Common myeloid progenitor, CD34-positive (primary cell): Measurements from ENCODE around the gene GATA5.

Source experiments
- CTCF ChIA-PET: fragments of 350-600 bp; sonication (Branson Sonifier 250); formaldehyde crosslinking; loops from one replicate; lab custom pipeline; 2021; ENCODE audit warnings: antibody characterized with exemption; lab: Charles Lee
- POLR2A ChIA-PET: fragments of 350-600 bp; sonication (Branson Sonifier 250); formaldehyde crosslinking; loops from one replicate; lab custom pipeline; 2021; ENCODE audit warnings: antibody characterized with exemption; lab: Charles Lee
- DNase-seq, 3 donors: peaks; one replicate each; pipeline versions ENCODE4 v3.0.0 to v3.0.0-alpha.2; 2013
- H3K27ac ChIP-seq, 2 experiments: 1 replicate in 1 of 2; 2 replicates in 1 of 2; pipeline ENCODE4 v1.7.0; 2013; ENCODE audit warnings: inconsistent platforms in 2 of 2, low read length in 2 of 2, mild to moderate bottlenecking in 2 of 2, low read depth in 1 of 2, moderate library complexity in 1 of 2; ENCODE audit not compliant: severe bottlenecking in 2 of 2, insufficient read depth in 1 of 2, poor library complexity in 1 of 2
- H3K27me3 ChIP-seq, 5 experiments: replicated peaks in 2 of 5; 1 replicate in 3 of 5; 2 replicates in 2 of 5; pipeline versions ENCODE4 v1.6.1 to v1.7.0; 2013; ENCODE audit warnings: low read length in 4 of 5, mild to moderate bottlenecking in 2 of 5, moderate library complexity in 2 of 5, inconsistent platforms in 1 of 5; ENCODE audit not compliant: insufficient read depth in 5 of 5, control insufficient read depth in 4 of 5
- H3K36me3 ChIP-seq, 4 experiments: 1 replicate in 2 of 4; 2 replicates in 2 of 4; pipeline versions ENCODE4 v1.6.1 to v1.7.0; 2013; ENCODE audit warnings: low read length in 3 of 4, control low read depth in 1 of 4, mild to moderate bottlenecking in 1 of 4; ENCODE audit not compliant: control insufficient read depth in 4 of 4, insufficient read depth in 4 of 4
- H3K4me1 ChIP-seq, 4 experiments: 1 replicate in 3 of 4; 2 replicates in 1 of 4; pipeline versions ENCODE4 v1.6.1 to v1.7.1; 2013; ENCODE audit warnings: low read length in 3 of 4, mild to moderate bottlenecking in 3 of 4, control low read depth in 1 of 4, inconsistent platforms in 1 of 4, moderate library complexity in 1 of 4; ENCODE audit not compliant: control insufficient read depth in 4 of 4, insufficient read depth in 4 of 4; ENCODE audit errors: control extremely low read depth in 1 of 4
- H3K4me3 ChIP-seq, 7 experiments: 1 replicate in 4 of 7; 2 replicates in 3 of 7; pipeline versions ENCODE4 v1.5.1 to v1.7.0; 2013; ENCODE audit warnings: mild to moderate bottlenecking in 7 of 7, low read length in 6 of 7, moderate library complexity in 6 of 7, inconsistent platforms in 2 of 7, low read depth in 2 of 7, control low read depth in 1 of 7; ENCODE audit not compliant: insufficient read depth in 4 of 7, control insufficient read depth in 1 of 7; ENCODE audit errors: extremely low read depth in 1 of 7
- H3K9me3 ChIP-seq, 5 experiments: 1 replicate in 4 of 5; 2 replicates in 1 of 5; pipeline versions ENCODE4 v1.6.1 to v1.7.1; 2013; ENCODE audit warnings: low read length in 4 of 5, mild to moderate bottlenecking in 2 of 5, inconsistent platforms in 1 of 5, low read depth in 1 of 5, moderate library complexity in 1 of 5; ENCODE audit not compliant: control insufficient read depth in 4 of 5, insufficient read depth in 2 of 5; ENCODE audit errors: control extremely low read depth in 1 of 5
- WGBS: methylation state at CpG from one replicate; pipeline ENCODE4 v1.1.5; 2013; ENCODE audit not compliant: insufficient coverage; 5-methylcytosine and 5-hydroxymethylcytosine counted together

GATA5 gene

DNA sequence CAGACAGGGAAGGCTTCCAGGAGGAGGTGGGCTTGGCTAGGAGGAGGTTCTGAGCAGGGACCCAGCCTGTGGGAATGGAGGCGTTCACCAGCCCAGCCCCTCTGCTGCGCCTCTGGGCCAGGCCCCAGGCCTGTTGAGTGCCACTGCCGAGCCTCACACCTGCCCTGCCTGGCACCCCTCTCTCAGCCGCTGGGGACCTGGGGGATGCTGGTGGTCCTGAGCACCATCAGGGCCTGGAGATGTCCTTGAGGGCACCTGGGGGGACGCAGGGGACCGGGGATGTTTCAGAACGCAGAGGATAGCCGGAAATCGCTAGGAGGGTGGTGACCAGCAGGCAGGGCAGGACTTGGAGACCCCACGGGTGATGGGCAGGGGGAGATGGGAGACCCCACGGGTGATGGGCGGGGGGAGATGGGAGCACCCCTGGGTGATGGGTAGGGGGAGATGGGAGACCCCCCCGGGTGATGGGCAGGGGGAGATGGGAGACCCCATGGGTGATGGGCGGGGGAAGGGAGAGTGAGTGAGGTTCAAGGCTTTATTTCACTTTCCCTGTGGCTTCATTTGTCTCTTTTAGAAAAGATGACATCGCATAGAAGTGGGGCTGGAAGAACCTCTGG is 12.7 kb downstream of the GATA5 start:
- peaks cover 0 to 14% (median 8%) of the 10 kb centered on the region in 5 experiments for H3K27me3 ChIP-seq
- ChIA-PET CTCF (no interaction called here), POLR2A (interaction anchor here (0.6 kb wide), 1 partner anchor 297 kb away, joined by 3 read pairs; no protein-coding TSS in a partner anchor)
- 85% methylated on average over 13 of the region's 15 CpGs for WGBS
- no peaks in the 10 kb centered on the region for H3K4me1 ChIP-seq
- H3K9me3 ChIP-seq = no peaks in the 10 kb centered on the region
- no peak overlapping the region for H3K4me3 ChIP-seq
- DNase-seq = no peak
- H3K36me3 ChIP-seq = no peaks in the 10 kb centered on the region
- H3K27ac ChIP-seq = no peak overlapping the region

- no peak for DNase-seq
- Histone ChIP-seq H3K9me3 (no peaks in the 10 kb centered on the region), H3K27me3 (peaks cover 0 to 26% (median 7%) of the 10 kb centered on the region in 5 experiments), H3K4me3 (no peak overlapping the region), H3K4me1 (no peaks in the 10 kb centered on the region), H3K27ac (no peak overlapping the region), H3K36me3 (no peaks in the 10 kb centered on the region)
- POLR2A ChIA-PET = no interaction called here
- 94% methylated on average over 11 of the region's 13 CpGs for WGBS
- CTCF ChIA-PET = no interaction called here
Measured at GRCh38 chr20:62461834-62462233, 14.0 kb downstream of the GATA5 start.

DNA sequence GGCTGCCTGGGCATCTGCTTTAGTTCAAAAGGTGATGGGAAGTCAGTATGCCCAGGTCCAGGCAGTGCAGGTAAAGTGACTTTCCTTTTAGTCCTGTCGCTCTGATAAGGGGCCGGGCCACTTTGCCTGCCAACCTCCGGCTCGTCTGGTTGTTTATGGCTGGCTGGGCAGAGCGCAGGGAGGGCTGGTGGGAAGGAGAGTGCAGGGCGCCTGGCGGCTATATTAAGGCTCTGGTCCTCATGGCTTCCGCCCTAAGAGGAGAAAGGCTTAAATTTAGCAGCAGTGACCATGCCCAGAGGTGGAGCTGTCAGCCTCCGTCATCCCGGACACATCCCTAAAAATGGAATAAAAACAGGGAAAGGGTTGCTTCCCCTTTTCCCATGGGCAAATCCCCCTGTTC is 14.6 kb downstream of the GATA5 start:
- Histone ChIP-seq H3K4me3 (no peak overlapping the region), H3K4me1 (no peaks in the 10 kb centered on the region), H3K27me3 (peaks cover 0 to 31% (median 7%) of the 10 kb centered on the region in 5 experiments), H3K36me3 (no peaks in the 10 kb centered on the region), H3K9me3 (no peaks in the 10 kb centered on the region), H3K27ac (no peak overlapping the region)
- ChIA-PET CTCF (no interaction called here), POLR2A (no interaction called here)
- no peak for DNase-seq
- WGBS = 69% methylated on average over 9 of the region's 10 CpGs

DNA sequence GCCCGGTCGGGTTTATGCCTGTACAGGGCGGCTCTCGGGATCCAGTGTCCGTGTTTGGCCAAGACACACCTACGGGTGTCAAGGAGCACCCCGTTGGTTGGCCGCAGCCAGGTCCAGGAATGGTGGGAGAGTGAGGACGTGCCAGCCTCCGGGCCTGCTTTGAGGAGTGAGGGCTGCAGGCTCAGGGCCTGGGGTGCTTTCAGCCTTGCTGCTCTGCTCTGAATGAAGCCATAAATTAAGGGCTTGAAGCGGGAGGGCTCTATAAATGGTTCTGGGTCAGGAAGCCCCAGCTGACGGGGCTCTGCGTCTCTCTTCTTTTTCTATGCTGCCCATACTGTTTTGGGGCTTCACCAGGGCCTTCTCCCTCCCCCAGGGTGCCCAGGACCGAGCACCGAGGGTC is 15.1 kb downstream of the GATA5 start:
- Histone ChIP-seq H3K4me1 (no peaks in the 10 kb centered on the region), H3K9me3 (no peaks in the 10 kb centered on the region), H3K4me3 (no peak overlapping the region), H3K27me3 (peaks cover 0 to 35% (median 7%) of the 10 kb centered on the region in 5 experiments), H3K36me3 (no peaks in the 10 kb centered on the region), H3K27ac (no peak overlapping the region)
- ChIA-PET POLR2A (interaction anchor here (0.7 kb wide), 1 partner anchor 19 kb away, joined by 5 read pairs; no protein-coding TSS in a partner anchor), CTCF (no interaction called here)
- no peak for DNase-seq
- WGBS = 83% methylated on average over 15 of the region's 15 CpGs

DNA sequence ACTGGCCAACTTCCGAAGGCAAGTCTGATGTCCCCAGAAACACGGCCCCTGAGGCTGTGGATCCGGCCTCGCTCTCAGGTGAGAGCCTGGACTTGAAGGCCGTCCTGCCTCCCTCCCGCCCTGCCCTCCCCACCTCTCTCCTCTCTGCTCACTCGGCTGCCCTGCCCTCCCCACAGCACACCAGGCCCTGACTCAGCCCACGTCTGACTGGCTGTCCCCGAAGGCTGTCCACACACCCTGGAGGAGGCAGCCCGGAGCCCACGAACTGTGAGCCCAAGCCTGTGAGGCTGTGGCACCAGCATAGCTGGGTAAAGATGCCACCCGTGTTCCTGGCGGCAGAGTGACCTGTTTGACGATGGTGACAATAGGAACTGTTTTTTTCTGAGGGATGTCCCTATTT is 16.3 kb downstream of the GATA5 start:
- ChIA-PET POLR2A (no interaction called here), CTCF (no interaction called here)
- H3K4me3 ChIP-seq = no peak overlapping the region
- no peak for DNase-seq
- no peaks in the 10 kb centered on the region for H3K36me3 ChIP-seq
- no peak overlapping the region for H3K27ac ChIP-seq
- H3K9me3 ChIP-seq = no peaks in the 10 kb centered on the region
- peaks cover 0 to 46% (median 9%) of the 10 kb centered on the region in 5 experiments for H3K27me3 ChIP-seq
- H3K4me1 ChIP-seq = no peaks in the 10 kb centered on the region
- 75% methylated on average over 12 of the region's 14 CpGs for WGBS

DNA sequence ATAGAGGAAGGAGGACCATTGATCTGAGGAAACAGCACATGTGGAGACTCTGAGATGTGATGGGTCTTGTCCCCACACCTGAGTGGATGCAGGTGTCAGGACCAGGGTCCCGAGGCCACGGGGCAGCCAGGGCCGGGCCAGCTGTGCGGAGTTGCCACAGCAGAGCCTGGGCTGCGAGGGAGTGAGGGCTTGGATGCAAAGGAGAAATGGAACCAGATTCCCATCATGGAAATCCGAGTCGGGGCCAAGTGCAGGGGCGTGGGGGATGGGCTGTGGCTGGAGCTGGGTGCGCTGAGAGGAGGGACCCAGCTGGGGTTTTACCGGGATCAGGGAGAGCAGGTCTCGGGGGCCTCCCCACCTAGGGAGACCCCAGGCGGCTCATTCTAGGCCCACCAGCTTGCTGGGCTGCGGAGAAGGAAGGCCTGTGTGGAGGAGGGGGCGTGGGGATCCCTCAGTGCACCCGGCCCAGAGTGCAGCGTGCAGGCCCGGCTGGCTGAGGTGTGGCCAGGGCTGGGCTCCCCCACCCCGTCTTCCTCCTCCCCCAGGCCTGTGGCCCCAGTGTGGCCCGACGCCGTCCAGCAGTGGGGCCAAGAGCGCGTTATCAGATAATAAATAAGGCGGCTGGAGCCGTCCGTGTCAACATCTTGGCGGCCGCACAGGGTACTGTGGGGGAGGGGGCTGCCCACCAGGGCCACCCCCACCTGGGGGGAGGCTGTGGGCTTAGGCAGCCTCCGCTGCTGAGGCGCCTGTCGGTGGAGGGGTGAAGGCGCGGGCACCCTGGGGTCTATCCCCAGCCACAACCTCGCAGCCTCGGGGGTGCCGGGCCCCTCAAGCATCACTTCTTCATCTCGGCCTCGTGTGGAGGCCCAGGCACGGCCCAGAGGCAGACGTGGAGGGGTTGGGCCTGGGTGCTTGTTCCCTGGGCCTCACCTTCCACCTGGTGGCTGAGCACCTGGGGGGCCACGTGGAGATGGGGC is 17.2 kb downstream of the GATA5 start:
- Histone ChIP-seq H3K27me3 (peaks cover 0 to 56% (median 13%) of the 10 kb centered on the region in 5 experiments), H3K27ac (no peak overlapping the region), H3K4me1 (no peaks in the 10 kb centered on the region), H3K4me3 (no peak overlapping the region), H3K36me3 (no peaks in the 10 kb centered on the region), H3K9me3 (no peaks in the 10 kb centered on the region)
- ChIA-PET POLR2A (no interaction called here), CTCF (no interaction called here)
- DNase-seq = no peak
- WGBS = 70% methylated on average over 34 of the region's 41 CpGs

DNA sequence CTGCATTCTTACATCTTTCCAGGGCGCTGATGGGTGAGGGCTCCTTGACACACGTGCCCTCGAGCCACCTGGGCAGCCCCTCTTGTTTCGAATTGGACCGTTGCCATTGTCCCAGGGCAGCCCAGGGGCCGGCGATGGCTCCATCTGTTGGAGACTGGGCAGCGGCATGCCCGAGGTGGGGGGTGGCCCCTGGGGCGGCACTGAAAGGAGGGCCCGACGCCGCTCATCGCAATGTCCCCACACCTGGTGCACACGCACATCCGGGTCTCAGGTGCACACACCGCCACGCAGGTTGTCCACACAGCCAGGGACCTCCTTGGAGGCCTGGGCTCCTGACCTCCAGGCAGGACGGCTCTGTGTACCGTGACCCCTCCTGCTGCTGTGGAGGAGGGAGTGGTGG is 18.0 kb downstream of the GATA5 start:
- Histone ChIP-seq H3K4me3 (no peak overlapping the region), H3K36me3 (no peaks in the 10 kb centered on the region), H3K27ac (no peak overlapping the region), H3K9me3 (no peaks in the 10 kb centered on the region), H3K27me3 (peaks cover 0 to 59% (median 15%) of the 10 kb centered on the region in 5 experiments), H3K4me1 (no peaks in the 10 kb centered on the region)
- DNase-seq = no peak
- CTCF ChIA-PET = no interaction called here
- 91% methylated on average over 20 of the region's 20 CpGs for WGBS
- POLR2A ChIA-PET = no interaction called here
